GM21529 (cell line): ENCODE results near the gene HSD17B8.

Source experiments
- ATAC-seq: cut with Tn5 transposase; IDR thresholded peaks from one replicate; pipeline ENCODE4 v1.9.1; 2021; ENCODE audit not compliant: unreplicated experiment

Gene HSD17B8

DNA sequence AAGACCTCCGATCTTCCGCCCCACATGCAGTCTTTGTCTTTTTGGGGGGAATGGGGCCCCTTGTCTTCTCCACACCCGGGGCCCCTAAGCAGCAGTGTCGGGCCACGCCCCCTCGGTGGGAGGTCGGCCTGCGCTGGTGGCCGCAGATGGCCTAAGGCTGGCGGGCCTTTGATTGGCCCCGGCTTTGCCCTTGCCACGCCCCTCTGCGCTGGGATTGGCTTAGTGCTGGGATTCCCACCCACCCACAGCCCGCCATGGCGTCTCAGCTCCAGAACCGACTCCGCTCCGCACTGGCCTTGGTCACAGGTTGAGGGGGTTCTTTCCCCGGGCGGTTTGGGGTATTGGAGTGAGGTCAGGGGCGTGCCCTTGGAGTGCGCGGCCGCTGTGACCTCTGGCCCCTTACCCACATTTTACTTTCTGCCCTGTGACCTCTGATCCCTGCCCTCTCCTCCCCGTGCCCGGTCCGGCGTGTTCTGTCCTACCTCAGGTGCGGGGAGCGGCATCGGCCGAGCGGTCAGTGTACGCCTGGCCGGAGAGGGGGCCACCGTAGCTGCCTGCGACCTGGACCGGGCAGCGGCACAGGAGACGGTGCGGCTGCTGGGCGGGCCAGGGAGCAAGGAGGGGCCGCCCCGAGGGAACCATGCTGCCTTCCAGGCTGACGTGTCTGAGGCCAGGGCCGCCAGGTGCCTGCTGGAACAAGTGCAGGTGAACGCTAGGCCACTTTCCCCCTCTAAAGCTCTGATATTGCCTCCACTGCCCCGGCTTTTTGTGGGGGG lies at the start of gene HSD17B8:
Gene HSD17B8, plus strand, starts transcription at position 241 of the 776 bp plus-strand sequence. Its CDS starts 14 bp downstream, at position 255.
- ATAC-seq, result peak; percentile 49

DNA sequence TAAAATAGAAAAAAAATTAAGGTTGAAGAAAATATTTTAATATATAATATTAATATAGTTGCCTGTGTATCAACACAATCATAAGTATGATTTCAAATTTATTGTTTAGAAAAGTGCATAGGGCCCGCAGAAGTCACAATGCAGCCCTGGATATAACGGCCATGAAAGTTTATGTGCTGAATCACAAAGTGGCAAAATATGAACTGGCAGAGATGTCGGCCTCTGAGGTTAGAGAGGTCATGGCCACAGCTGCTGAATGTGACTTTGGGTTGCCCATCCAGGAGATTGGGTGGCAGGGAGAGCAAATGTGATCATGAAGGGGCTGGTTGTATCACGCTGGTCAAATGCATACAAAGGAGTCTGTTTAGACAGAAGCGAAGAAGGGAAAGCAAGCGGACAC lies 47.9 kb upstream of the HSD17B8 start:
- no peak for ATAC-seq

DNA sequence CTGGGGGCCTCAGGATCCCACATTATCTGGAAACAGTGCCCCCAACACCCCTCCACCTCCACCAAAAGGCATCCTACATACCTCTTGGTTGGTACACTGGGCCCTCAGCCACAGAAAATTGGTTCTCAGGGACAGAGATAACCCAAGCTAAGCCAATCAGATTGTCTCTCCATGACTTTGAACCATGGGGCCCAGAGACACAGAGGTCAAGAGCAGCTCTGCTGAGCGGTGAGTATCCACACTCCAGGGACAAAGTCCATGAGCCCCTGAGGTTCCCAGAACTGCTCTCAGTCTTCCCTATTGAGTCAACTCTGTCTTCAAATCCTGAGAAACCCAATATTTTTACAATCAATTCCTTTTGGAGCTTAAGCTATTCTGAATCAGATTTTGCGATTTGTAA lies 47.5 kb upstream of the HSD17B8 start:
- no peak for ATAC-seq

DNA sequence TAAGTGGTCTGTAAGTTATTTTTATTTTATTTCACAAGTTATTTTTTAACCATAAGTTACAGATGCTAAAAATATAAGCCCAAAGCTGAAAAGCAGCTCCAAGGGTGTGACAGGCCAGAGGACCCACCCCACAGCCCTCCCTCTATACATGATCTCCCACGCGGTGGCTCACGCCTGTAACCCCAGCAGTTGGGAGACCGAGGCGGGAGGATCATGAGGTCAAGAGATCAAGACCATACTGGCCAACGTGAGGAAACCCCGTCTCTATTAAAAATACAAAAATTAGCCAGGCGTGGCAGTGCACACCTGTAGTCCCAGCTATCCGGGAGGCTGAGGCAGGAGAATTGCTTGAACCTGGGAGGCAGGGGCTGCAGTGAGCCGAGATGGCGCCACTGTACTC lies 44.4 kb upstream of the HSD17B8 start:
- ATAC-seq, result no peak

DNA sequence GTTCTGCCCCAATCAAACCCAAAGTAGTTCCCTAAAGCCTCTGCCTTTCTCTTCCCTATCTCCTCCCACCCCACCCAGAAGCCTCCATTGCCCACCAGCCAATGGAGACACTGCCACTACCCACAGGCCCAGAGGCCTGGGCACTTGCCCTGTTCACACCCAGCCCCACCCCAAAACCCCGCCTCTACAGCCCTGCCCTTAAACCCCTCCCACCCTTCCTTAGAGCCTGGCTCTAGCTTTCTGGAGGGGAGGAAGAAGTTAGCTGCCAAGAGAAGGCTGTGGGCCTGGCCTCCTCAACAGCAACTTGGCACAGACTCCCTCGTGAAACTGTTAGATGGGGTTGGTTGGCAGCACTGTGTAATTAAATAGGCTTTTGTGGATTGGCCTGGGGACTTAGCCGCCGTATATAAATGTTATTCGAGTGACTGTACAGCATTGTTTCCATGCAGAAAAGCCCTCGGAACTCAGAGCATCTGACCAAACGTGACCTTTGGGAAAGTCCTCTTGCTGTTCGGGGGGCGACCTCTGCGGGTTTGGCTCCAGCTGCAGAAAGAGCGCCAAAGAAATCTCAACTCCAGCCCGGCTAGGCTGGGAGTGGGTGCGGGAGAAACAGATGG lies 43.6 kb upstream of the HSD17B8 start:
- no peak for ATAC-seq

DNA sequence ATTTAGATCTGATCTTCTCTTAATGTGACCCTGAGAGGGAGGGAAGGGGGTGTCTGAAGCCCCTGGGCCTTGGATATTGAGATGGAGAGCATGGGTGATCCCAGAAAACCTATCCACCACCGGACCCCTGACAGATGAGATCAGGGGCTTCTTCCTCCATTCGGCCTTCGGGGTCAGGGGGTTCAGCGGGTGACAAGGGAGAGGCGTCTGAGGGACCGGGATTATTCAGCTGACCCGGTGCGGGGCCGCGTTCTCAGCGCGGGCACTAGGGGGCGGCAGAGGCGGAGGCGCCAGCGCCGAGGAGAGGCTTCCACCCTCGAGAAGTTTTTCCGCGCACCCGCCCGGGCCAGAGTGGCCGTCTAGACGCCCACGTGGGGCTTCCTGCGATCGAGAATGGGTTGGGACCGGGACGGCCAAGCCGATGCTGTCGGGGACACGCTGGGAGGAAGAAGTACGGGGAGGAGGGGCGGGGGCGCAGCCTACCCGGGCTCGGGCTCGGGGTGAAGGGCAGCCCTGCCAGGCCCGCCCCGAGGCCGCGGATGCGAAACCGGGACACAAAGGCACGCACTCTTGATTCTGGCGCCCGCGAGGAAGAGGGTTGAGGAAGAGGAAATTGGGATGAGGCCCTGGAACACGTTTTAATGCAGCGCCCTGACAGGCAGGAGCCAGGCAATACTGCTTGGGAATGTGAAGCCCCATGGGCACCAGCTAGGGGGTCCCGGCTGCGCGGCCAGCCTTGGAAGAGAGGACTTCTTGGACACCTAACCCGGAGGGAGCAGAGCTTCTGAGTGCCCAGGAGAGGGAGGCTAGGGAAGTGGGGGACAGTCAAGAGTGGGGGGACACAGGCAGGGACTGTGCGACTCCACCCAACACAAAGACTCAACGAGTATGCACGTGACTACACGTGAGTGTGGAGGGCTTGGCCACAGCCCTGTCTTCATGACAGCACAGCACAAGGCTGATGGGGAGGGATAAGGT lies 42.8 kb upstream of the HSD17B8 start:
- ATAC-seq, result no peak

DNA sequence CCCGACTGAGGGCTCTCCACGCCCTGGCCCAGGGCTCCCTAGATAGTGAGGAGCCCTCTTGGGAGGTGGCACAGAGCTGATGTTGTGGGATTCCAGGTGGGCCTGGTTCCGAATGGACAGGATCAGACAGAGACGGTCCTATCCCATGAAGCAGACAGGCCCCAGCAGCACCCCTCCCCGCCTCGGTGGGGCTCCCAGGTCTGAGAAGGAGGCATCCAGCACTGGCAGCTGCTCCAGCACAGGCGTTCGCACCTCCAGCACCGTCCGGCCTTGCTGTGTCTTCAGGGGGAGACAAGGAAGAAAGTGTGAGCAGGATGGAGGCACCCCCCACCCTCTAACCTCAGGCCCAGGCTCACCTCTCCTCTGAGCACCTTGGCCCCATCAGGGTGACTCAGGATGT lies 40.9 kb upstream of the HSD17B8 start:
- no peak for ATAC-seq

DNA sequence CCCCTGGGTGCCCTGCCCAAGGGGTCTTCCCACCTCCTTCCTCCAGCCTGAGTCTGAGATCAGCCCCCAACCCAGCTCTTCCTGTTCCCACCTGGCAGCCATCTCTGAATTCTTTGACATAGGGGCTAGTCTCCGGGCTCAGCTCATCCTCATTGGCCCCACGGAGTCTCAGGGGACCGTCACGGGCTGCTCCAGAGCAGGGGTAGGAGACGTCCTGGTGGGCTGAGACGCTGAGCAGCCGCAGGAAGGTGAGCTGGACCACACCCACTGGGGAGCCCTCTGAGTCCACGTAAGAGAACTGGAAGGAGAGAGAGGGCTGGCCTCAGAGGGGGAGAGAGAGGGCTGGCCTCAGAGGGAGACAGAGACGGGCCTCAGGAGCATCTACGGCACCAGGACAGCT lies 40.3 kb upstream of the HSD17B8 start:
- no peak for ATAC-seq

DNA sequence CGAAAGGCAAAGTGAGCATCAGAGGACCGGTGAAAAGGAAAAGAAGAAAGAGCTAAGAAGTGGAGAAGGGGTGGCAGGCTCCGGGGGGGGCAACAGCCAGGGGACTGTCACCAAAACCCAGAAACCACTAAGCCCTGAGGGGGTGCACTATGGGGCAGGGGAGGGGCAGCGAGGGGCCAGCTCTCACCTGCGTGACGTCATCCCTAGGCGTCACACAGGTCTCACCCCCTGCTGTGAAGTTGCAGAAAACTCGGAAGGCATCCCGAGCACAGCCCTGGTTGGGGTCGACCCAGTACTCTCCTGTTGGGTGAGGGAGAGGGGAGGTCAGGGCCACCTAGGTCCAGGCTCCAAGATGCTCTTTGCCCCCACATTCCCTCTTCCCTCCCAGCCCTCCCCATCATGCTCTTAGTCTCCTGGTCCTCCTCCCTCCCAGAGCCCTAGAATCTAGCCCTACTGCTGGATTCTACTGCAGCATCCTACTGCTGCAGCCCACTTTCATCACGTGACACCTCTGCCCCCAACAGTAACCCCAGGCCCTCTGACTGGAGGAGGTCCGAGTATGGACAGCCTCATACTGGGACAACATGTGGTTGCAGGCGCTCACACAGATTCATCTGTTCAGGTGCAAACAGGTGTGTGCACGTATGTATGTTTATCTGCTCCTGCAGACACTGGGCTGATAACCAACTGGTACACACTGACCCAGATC lies 39.6 kb upstream of the HSD17B8 start:
- ATAC-seq, result no peak

- ATAC-seq, result no peak
Observed at GRCh38 chr6:33165581-33166258, 38.7 kb upstream of the HSD17B8 start.

DNA sequence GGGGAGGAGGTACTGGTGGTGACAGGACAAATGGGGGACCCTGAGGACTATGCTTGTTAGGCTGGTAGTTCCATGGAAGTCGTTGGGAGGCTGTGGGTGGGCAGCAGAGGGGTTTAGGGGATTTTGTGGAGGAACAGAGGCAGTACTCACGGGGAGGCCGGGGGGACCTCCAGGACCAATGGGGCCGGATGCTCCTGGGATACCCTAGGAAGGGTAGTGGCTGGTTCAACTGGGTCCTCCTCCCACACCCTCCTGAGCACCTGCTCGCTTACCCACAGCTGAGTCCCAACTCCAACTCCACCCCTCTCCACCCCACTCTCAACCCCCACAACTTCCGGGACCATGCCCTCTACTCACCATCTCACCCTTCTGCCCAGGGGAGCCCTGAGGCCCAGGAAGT lies 38.1 kb upstream of the HSD17B8 start:
- no peak for ATAC-seq

DNA sequence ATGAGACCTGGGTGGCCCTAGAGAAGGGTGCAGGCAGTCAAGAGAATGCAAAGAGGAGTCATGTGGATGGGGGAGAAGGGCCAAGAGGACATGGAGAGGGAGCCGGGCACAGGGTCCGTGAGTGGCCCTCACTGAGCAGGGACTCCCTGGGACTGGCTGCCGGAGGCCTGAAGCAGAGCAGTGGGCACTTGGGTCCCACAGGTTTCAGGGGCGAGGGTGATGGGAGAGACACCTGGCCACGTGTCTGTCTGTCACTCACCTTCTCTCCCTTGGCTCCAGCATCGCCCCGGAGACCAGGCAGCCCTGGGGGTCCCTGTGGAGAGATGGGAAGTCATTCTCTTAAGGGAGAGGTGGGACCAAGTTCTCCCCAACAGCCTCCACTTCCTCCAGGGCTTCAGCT lies 37.6 kb upstream of the HSD17B8 start:
- no peak for ATAC-seq

DNA sequence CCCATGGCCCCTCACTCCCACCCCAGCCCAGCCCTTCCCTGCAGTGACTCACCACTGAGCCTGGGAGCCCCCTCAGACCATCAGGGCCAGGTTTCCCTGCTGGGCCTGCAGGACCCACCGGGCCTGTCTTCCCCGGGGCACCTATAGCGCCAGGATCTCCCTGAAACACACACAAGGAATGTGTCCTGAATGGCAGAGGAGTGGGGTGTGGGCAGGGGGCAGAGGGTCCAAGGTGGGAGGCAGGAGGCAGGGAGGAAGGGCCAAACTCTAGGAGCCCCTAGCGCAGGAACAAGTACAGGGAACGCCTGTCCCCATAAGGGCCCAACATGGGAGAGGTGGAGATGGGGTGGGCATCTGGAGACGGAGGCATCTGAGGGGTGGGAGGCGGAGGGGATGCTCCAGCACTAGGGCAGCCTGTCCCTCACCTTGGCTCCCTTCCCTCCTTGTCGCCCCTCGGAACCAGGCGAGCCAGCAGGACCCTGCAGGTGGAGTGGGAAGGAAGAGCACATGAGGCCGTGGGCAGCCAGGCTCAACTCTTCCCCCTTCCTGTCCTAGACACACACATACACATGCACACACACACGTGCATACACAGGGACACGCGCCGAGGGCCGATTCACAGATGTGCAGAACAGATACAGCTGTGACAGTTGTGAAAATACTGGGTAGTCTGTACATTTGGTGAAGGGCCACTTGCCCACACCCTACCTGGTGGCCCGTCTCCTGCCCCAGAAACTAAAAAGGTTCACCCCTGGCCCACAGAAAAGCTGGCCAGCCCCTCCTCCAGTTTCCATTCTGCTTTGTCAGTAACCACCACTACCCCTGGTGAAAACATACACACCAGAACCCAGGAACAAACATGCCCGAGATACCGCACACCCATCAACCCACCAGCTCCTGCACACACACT lies 36.8 kb upstream of the HSD17B8 start:
- ATAC-seq, result no peak

DNA sequence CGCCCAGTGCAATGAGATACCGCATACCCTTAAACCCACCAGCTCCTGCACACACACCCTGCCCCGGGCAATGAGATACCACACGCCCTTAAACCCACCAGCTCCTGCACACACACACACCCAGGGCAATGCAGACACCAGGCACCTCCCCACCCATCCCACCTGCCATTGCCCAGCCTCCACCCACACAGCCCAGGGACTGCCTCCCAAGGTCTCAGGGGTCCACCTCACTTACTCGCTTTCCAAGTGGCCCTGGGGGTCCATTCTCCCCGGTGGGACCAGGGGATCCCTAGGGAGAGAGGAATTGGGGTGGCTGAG lies 36.2 kb upstream of the HSD17B8 start:
- no peak for ATAC-seq

GRCh38 chr6:33168639-33169038 lies 35.8 kb upstream of the HSD17B8 start:
- no peak for ATAC-seq

DNA sequence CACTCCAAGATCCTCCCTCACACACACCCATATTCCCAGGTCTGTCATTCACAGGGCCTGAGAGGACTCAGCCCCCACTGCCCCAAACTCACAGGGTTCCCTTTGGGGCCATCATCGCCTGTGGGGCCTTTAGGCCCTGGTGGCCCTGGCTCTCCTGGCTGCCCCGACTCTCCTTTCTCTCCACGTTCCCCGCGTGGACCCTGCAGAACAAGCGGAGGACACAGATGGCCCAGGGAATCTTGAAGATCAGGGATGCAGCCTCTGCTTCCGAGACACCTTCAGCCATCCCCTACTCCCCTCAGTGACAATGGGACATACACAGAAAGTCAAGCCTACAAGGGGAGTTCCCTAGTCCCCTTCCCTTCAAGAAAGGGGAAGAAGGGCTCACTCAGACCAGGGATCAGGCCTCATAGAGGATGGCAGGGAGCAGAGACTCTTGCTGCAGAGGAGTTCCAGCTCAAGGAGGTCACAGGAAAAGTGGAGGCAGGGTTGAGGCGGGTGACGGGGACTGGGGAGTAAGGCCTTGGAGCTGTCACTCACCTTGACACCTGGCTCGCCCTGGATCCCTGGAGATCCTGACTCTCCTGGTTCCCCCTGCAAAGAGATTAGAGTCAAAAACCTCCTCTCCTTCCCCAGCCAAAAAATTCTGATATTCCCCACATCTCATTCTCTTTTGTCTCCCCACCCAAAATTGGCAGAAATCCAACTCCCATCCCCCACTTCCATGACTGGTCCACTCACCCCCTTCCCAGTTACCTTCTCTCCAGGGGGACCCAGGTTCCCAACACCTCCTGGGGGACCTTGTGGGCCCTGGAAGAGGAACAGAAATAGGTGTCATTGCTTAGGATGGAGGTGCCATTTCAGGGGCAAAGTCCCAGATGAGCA lies 34.9 kb upstream of the HSD17B8 start:
- no peak for ATAC-seq

DNA sequence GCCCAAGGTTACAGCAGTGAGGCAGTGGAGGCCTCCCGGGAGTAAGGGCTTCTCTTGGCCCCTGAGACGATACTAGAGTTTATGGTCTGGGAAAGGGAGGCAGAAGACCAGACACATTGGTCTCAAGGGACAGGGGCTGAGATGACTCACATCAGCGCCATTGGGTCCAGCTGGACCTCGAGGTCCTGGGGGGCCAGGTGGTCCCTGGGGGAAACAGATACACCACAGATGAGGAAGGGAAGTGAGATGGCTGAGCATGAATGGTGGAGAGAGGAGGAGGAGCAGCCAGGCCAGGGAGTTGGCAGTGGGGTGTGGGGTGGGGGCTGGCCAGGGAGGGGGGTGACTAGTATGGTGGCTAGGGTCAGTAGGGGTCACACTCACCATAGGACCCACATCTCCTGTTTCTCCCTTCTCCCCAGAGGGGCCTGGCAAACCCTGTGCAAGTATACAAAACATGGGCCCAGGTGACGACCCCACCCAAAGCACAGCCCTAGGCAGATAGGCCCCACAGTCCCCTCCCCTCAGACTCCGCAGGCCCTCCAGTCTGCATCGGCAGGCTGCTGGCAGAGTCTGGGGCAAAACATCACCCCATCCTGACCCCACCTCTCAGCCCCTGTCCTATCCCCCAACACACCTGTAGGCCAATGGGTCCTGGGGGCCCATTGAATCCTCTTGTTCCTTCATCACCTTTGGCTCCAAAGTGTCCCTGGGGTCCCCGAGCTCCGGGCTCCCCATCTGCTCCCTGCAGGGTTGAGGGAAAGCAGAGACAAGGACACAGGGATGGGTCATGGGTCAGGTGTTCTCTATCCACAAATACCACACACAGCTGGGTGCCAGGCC lies 34.1 kb upstream of the HSD17B8 start:
- no peak for ATAC-seq
